Stimulated activated CD4-positive, alpha-beta T cell treated with anti-CD3 and anti-CD28 coated beads, Interleukin-12 subunit alpha, Interleukin-12 subunit beta, amount 100 ng/mL, for 24 hours (primary cell): ENCODE data around the gene DNASE2B.

Experiments
- DNase-seq, 2 experiments: peaks; one replicate each; pipeline ENCODE4 v3.0.0-alpha.2; 2020; ENCODE audit warnings: low read depth in 2 of 2

DNASE2B gene

GRCh38 chr1:84452436-84452835, 54.2 kb downstream of the DNASE2B start:
- DNase-seq: no peak

DNA sequence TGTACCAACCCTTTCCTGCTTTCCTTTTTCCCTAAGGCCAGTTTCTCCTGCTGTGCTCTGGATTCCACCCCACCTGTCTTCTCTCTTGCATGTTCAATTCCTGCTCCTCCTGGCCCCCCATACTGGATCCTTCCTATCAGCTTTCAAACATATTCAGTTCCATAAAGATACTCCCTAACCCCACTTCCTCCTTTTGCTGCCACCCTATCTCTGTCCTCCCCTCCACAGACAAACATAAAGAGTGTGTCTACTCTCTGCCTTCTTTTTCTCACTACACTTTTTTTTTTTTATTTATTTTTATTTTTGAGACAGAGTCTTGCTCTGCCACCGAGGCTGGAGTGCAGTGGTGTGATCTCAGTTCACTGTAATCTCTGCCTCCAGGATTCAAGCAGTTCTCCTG, 63.8 kb downstream of the DNASE2B start:
- DNase-seq: no peak
